Stimulated activated naive CD8-positive, alpha-beta T cell treated with anti-CD3 and anti-CD28 coated beads, Interleukin-15, Interleukin-2, amounts not matched to agents 100 ng/mL and 50 ng/mL, for 24 hours (primary cell): ENCODE measurements around the gene GOLPH3.
"Not testable (repeated sequence)": the region's sequence is repeated elsewhere in the genome, so short reads cannot be mapped to it uniquely, and the experiment has no call there.

ENCODE experiments used
- H3K27ac Mint-ChIP-seq: one replicate; pipeline ENCODE4 v1.8.0; 2021; ENCODE audit warnings: mild to moderate bottlenecking, mixed read lengths
- H3K27me3 Mint-ChIP-seq: one replicate; pipeline ENCODE4 v1.8.0; 2021; ENCODE audit warnings: mixed read lengths
- H3K36me3 Mint-ChIP-seq: one replicate; pipeline ENCODE4 v1.8.0; 2021; ENCODE audit warnings: low read depth, mixed read lengths
- H3K4me1 Mint-ChIP-seq: one replicate; pipeline ENCODE4 v1.8.0; 2021; ENCODE audit warnings: low read depth, mixed read lengths
- H3K4me3 Mint-ChIP-seq: one replicate; pipeline ENCODE4 v1.8.0; 2021; ENCODE audit warnings: mild to moderate bottlenecking, mixed read lengths
- H3K9me3 Mint-ChIP-seq: one replicate; pipeline ENCODE4 v1.8.0; 2021; ENCODE audit warnings: mixed read lengths

Gene GOLPH3

DNA sequence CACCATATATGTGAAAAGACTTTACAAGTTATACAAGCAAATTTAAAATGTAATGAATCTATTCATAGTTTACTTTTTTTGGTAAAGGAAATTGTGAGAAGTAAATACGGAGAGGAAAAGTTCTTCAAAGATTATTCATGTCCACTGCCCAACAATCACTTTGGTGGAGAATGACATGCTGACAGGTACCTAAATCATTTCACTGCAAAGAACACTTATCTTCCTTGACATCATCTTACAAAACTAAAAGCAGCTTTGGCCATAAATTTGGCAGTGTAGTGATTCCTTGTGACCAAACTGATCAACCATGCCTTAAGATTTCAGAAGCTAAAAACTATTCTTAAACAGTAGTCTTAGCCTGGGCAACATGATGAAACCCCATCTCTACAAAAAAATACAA is 42.5 kb downstream of the GOLPH3 start:
- H3K9me3 Mint-ChIP-seq = no peaks in the 10 kb centered on the region
- peaks cover 70% of the 10 kb centered on the region for H3K36me3 Mint-ChIP-seq
- no peaks in the 10 kb centered on the region for H3K27me3 Mint-ChIP-seq
- no peak overlapping the region for H3K27ac Mint-ChIP-seq
- H3K4me3 Mint-ChIP-seq = no peak overlapping the region
- H3K4me1 Mint-ChIP-seq = peaks cover 50% of the 10 kb centered on the region

DNA sequence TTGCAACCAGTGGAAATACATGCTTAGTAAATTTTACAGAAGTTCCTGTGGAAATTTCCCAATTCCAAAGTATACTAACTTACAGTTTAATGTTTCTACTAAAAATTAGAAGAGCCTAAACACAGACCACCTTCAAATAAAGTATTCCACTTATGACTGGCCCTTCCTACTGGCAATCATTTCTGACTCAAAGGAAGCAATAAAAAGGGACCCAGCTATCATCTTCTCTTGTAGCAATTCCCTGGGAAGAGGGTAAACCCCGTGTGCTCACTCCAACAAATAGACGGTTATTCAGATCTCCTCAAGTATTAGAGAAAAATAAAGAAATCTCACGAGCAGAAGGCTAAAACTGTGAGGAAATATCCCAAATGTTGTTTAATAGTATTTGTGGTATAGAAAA is 43.3 kb downstream of the GOLPH3 start:
- peaks cover 52% of the 10 kb centered on the region for H3K4me1 Mint-ChIP-seq
- H3K4me3 Mint-ChIP-seq = no peak overlapping the region
- peaks cover 77% of the 10 kb centered on the region for H3K36me3 Mint-ChIP-seq

DNA sequence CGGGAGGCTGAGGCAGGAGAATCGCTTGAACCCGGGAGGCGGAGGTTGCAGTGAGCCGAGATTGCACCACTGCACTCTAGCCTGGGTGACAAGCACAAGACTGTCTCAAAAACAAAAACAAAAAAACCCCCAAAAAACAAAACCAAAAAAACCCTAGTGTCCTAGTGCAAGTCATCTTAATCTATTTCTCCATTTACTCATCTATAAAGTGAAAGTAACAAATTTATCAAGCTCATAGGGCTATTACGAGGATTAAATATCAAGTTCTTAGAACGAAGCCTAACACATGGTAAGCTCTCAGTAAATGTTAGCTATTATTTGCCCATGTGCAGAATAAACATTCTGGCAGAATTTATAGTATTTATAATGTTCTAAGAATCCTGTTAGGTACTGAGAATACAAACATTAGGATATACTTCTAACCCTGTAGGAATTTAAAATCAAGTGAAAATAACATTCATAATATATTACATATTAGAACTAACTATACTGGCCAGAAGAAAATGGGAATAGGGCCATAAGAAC is 45.0 kb downstream of the GOLPH3 start:
- peak overlapping the region; percentile 69 for H3K27ac Mint-ChIP-seq
- H3K4me1 Mint-ChIP-seq = peaks cover 53% of the 10 kb centered on the region
- peaks cover 77% of the 10 kb centered on the region for H3K36me3 Mint-ChIP-seq
- no peaks in the 10 kb centered on the region for H3K9me3 Mint-ChIP-seq
- no peaks in the 10 kb centered on the region for H3K27me3 Mint-ChIP-seq
- peak overlapping the region; percentile 35 for H3K4me3 Mint-ChIP-seq

More for the DNA sequence above, 43.3 kb downstream of the GOLPH3 start:
- Mint-ChIP-seq H3K9me3 (no peaks in the 10 kb centered on the region), H3K27me3 (no peaks in the 10 kb centered on the region), H3K27ac (no peak overlapping the region)

DNA sequence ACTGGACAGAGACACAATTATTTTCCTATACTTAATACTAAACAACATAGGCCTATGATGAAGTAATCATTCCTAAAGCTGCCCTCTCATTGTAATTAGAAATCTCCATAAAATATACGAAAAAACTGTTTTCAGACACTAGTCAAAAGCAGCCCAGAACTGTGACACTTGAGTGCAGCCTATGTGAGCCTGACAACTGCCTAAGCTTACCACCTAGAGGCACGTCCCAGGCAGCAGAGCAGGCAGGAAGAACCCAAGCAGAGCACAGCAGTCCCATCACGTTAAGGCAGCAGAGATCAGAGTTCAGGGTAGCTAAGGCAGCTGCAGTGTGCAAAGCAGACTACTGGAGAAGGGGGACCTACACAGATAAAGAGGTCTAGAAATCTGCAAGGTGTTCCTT is 46.4 kb downstream of the GOLPH3 start:
- Mint-ChIP-seq H3K36me3 (peaks cover 73% of the 10 kb centered on the region), H3K4me1 (peaks cover 58% of the 10 kb centered on the region), H3K4me3 (no peak overlapping the region), H3K27me3 (no peaks in the 10 kb centered on the region), H3K9me3 (no peaks in the 10 kb centered on the region), H3K27ac (peak overlapping the region; percentile 84)

DNA sequence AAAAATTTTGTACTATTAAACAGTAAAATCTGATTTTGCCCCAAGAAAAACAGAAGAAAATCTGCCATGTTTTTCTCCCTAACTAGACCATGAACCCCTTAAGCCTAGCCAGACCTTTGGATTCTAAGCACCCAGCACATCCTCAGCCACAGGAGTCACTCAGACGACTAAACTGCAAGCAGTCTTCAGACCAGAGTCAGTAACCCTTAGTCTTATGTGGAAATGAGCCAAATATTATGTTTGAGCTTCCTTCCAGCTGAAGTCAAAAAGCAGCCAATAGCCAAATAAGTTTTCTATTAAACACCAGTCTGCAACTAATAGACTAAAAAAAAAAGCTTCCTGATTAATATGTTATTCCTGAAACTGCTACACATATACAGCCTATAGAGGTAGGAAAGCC is 47.4 kb downstream of the GOLPH3 start:
- no peaks in the 10 kb centered on the region for H3K9me3 Mint-ChIP-seq
- no peaks in the 10 kb centered on the region for H3K27me3 Mint-ChIP-seq
- H3K36me3 Mint-ChIP-seq = peaks cover 73% of the 10 kb centered on the region
- peaks cover 65% of the 10 kb centered on the region for H3K4me1 Mint-ChIP-seq
- no peak overlapping the region for H3K27ac Mint-ChIP-seq
- H3K4me3 Mint-ChIP-seq = no peak overlapping the region

DNA sequence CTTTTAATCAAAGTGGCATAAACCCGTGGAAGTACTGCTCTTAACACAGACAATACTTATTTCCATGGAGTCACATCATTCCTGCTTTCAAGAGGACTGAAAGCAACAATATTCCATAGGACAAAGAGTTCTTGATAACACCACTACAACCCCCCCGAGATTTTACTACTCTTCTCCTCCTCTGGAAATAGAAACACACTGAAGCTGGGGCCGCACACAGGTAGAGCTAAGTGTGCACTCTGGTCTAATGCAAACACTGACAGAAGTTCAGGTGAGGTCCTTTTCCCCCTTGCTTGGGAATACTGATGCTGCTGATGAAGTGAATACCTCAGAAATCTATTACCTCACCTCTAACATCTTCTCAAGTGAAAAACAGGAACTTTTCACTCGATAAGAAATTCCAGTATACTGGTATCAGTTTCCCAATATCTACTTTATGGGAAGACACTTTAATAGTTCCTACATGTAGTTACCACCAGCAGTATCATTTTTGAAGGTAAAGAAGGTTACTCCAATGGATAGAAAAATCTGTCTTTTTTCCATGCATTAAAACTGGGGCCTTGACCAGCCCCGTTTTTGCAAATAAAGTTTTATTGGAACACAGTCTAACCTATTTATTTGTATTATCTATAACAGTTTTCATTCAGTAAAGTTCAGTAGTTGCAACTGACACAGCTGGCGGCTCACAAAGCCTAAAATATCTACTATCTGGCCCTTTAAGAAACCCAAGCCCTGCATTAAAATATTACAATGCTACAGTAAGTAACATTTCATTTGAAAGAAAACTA is 50.0 kb downstream of the GOLPH3 start:
- peaks cover 65% of the 10 kb centered on the region for H3K36me3 Mint-ChIP-seq

DNA sequence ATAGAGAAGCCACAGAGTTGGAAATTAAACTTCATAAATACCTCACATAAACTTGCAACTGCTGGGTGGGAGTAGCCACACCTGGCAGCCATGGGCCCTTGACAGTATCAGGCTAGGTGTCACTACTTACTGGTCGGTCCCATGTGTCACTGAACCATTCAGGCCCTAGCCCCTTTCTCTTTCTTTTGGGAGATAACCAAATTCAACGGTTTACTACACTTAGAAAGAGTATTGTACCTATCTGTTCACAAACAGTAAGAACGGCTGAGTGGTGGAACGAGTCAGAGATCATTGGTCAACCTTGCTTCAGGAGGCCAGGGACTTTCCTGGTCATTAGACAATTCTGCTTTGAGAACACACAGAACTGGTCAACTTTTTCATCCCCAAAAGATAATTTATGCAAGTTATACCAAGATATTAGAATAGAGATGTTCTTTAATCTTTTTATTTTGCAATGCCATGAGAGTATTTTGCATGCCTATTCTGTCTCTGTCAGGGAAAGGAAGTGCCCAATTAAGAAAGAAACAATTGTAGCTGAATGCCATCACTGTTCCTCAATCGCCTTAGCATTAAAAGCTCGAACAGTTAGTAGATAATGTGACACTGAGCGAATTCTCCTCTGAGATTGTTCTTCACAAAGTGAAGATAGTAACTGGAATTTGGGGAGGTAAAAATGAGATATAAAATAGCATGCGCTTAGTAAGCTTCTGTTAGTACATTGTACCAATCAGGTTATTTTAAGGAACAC is 50.9 kb downstream of the GOLPH3 start:
- Mint-ChIP-seq H3K9me3 (no peaks in the 10 kb centered on the region), H3K4me1 (peaks cover 53% of the 10 kb centered on the region), H3K27ac (peak overlapping the region; percentile 47), H3K4me3 (no peak overlapping the region), H3K36me3 (peaks cover 61% of the 10 kb centered on the region), H3K27me3 (no peaks in the 10 kb centered on the region)

More for the DNA sequence above, 50.0 kb downstream of the GOLPH3 start:
- no peak overlapping the region for H3K4me3 Mint-ChIP-seq
- no peaks in the 10 kb centered on the region for H3K27me3 Mint-ChIP-seq
- peaks cover 60% of the 10 kb centered on the region for H3K4me1 Mint-ChIP-seq
- H3K27ac Mint-ChIP-seq = peak overlapping the region; percentile 53
- H3K9me3 Mint-ChIP-seq = no peaks in the 10 kb centered on the region

DNA sequence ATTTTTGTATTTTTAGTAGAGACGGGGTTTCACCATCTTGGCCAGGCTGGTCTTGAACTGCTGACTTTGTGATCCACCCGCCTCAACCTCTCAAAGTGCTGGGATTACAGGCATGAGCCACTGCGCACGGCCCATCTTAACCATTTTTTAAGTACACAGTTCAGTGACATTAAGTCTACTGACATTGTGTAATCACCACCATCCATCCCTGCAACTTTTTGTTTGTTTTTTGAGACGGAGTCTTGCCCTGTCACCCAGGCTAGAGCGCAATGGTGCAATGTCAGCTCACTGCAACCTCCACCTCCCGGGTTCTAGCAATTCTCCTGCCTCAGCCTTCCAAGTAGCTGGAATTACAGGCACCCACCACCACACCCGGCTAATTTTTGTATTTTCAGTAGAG is 55.2 kb downstream of the GOLPH3 start:
- H3K27me3 Mint-ChIP-seq, H3K9me3 Mint-ChIP-seq, H3K4me3 Mint-ChIP-seq, H3K27ac Mint-ChIP-seq: not testable (repeated sequence)
- Mint-ChIP-seq H3K36me3 (peaks cover 60% of the 10 kb centered on the region), H3K4me1 (peaks cover 66% of the 10 kb centered on the region)

DNA sequence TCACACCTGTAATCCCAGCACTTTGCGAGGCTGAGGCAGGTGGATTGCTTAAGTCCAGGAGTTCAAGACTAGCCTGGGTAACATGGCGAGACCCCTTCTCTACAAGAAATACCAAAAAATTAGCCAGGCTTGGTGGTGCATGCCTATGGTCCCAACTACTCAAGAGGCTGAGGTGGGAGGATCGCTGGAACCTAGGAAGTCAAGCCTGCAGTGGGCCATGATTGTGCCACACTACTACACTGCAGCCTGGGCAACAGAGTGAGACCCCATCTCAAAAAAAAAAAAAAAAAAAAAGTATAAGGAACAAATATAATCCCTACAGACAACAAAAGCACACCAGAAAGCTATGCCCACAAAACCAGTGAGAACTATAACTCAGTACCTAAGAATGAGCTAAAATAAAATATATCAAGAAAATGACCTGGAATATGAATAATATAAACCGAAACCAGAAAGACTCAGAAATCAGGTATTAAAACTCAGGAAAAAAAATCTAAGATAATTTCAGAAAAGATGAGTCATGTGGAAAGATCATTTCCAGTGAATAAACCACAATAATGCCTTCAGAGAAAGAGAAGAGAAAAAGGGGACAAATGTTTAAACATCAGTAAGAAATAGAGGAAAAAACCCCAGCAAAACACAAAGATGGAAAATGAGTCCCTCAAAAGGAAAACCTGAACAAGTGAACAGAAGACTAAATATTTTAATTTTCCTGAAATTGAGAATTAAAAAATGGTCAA is 57.4 kb downstream of the GOLPH3 start:
- H3K27ac Mint-ChIP-seq = peak overlapping the region; percentile 98
- H3K36me3 Mint-ChIP-seq = peaks cover 62% of the 10 kb centered on the region
- peak overlapping the region; percentile 56 for H3K4me3 Mint-ChIP-seq
- peaks cover 4% of the 10 kb centered on the region for H3K9me3 Mint-ChIP-seq
- H3K4me1 Mint-ChIP-seq = peaks cover 48% of the 10 kb centered on the region
- no peaks in the 10 kb centered on the region for H3K27me3 Mint-ChIP-seq

DNA sequence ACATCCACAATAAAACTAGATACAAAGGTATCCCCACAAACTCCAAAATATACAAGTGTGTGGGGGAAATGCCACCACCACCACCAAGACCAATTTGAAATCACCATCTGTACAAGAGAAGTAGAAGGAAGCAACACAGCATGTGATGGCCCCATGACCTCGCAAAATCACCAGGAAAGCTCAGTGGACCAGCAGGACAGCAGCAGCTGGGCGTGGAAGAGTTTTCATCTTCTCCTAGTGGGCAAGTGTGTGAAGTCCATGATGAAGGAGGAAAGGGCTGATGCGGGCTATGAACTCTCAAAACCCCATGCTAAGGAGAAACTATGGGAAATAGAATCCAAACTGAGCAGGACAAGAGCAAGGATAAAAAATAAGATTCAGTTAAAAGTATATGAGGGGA is 58.1 kb downstream of the GOLPH3 start:
- peak overlapping the region; percentile 7 for H3K4me3 Mint-ChIP-seq
- H3K9me3 Mint-ChIP-seq = peaks cover 4% of the 10 kb centered on the region
- peaks cover 41% of the 10 kb centered on the region for H3K4me1 Mint-ChIP-seq
- no peaks in the 10 kb centered on the region for H3K27me3 Mint-ChIP-seq
- H3K36me3 Mint-ChIP-seq = peaks cover 59% of the 10 kb centered on the region
- H3K27ac Mint-ChIP-seq = peak overlapping the region; percentile 98

DNA sequence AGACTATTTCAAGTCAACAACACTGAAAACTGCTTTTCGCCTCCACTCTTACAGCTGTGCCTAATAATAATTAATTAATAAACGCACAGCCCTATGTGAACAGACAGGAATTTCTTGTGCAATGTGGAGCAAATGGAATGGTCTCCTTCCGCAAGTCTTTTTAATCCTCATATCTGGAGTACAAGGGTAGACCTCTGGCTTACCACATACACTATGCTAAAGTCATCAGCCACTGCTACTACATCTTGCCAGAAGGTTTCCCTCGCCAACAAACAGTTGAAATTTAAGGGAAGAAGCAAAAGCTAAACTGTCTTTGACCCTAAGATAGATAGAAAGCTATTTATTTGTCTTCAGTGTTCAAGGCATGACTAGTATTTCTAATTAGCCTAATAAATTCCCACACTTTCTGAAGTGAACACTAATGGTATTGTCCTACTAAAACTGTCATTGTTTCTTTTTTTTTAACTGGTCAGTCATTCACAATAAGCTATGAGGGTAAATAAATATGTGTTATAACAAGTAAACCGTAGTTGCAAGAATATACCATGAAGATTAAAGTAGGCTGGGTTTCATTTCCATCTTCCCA is 63.9 kb downstream of the GOLPH3 start:
- H3K4me3 Mint-ChIP-seq = no peak overlapping the region
- no peak overlapping the region for H3K27ac Mint-ChIP-seq
- peaks cover 56% of the 10 kb centered on the region for H3K36me3 Mint-ChIP-seq
- peaks cover 3% of the 10 kb centered on the region for H3K4me1 Mint-ChIP-seq
- no peaks in the 10 kb centered on the region for H3K9me3 Mint-ChIP-seq
- no peaks in the 10 kb centered on the region for H3K27me3 Mint-ChIP-seq

DNA sequence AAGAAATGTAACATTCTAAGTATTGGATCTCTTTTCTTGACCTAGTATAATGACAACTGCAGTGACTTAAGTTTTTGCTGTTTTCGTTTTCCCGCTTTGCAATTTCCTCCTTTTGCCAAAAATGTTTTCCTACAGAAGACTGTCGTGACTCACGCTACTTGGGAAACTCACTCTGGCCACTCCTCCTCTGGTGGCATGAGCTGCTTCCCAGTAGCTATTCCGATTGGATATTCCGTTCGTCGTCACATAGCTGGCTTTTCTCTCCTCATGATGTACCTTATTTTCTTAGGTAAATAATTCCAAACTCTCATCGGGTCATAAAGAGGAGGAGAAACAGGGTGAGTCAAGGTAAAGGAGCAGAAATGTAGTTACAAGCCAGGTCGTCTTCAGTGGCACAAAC is 64.9 kb downstream of the GOLPH3 start:
- H3K27me3 Mint-ChIP-seq = no peaks in the 10 kb centered on the region
- H3K4me3 Mint-ChIP-seq = no peak overlapping the region
- no peaks in the 10 kb centered on the region for H3K9me3 Mint-ChIP-seq
- H3K4me1 Mint-ChIP-seq = no peaks in the 10 kb centered on the region
- H3K36me3 Mint-ChIP-seq = peaks cover 57% of the 10 kb centered on the region
- no peak overlapping the region for H3K27ac Mint-ChIP-seq

DNA sequence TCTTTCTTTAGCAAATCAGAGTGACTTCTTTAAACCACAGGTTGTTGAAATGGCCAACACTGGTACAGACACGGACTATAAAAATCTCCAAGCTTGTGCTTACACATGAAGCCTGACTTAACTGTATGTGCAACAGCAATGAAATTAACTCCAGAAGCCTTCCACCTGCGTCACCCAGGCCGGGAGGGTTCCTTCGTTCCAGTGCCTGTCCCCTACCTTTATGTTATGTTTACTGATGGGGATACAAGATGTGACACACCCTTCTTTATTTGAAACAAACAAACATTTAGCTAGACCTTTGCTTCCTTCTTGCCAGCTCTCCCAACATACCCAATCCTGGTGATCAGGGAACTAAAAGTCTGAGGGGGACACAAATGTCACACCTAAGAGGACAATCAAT is 66.0 kb downstream of the GOLPH3 start:
- H3K4me3 Mint-ChIP-seq = no peak overlapping the region
- H3K36me3 Mint-ChIP-seq = peaks cover 60% of the 10 kb centered on the region
- no peaks in the 10 kb centered on the region for H3K27me3 Mint-ChIP-seq
- no peaks in the 10 kb centered on the region for H3K4me1 Mint-ChIP-seq
- H3K27ac Mint-ChIP-seq = no peak overlapping the region
- no peaks in the 10 kb centered on the region for H3K9me3 Mint-ChIP-seq

DNA sequence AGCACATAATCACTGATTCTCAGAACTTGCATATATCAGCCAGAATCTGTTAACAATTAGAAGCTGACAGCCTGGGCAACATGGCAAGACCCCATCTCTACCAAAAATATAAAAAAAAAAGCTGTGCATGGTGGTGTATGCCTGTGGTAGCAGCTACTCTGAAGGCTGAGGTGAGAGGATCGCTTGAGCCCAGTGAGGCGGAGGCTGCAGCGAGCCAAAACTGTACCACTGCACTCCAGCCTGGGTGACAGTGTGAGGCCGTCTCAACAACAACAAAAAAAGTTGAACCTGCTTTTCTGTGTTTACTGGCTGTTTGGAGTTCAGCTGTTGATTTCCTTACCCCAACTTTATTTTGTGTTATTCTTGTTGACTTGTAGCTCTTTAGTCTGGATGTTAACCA is 66.8 kb downstream of the GOLPH3 start:
- H3K27ac Mint-ChIP-seq = no peak overlapping the region
- no peaks in the 10 kb centered on the region for H3K9me3 Mint-ChIP-seq
- no peaks in the 10 kb centered on the region for H3K27me3 Mint-ChIP-seq
- H3K4me1 Mint-ChIP-seq = no peaks in the 10 kb centered on the region
- peaks cover 55% of the 10 kb centered on the region for H3K36me3 Mint-ChIP-seq
- no peak overlapping the region for H3K4me3 Mint-ChIP-seq
